Measurements from ENCODE around the gene LAMA3.

Gene LAMA3

GRCh38 chr18:23757437-23757733, 68.1 kb downstream of the LAMA3 start:
- DNase-seq (ENCODE audit: low read depth in 2 of 2), result no peak
- TF ChIP-seq CTCF (IDR thresholded peaks at IDR 0.05; ENCODE audit: low read depth, low read length), result no peak
- H3K4me3 ChIP-seq (replicated peaks in 1 of 2; ENCODE audit: low read depth in 2 of 2, low read length in 2 of 2), result no peak overlapping the region

GRCh38 chr18:23758281-23758680, 69.0 kb downstream of the LAMA3 start:
- no peak for DNase-seq (ENCODE audit: low read depth in 2 of 2)
- no peak for TF ChIP-seq CTCF (IDR thresholded peaks at IDR 0.05; ENCODE audit: low read depth, low read length)
- no peak overlapping the region for H3K4me3 ChIP-seq (replicated peaks in 1 of 2; ENCODE audit: low read depth in 2 of 2, low read length in 2 of 2)

GRCh38 chr18:23761941-23762340, 72.7 kb downstream of the LAMA3 start:
- H3K4me3 ChIP-seq (replicated peaks in 1 of 2; ENCODE audit: low read depth in 2 of 2, low read length in 2 of 2), result no peak overlapping the region
- DNase-seq (ENCODE audit: low read depth in 2 of 2), result no peak
- TF ChIP-seq CTCF (IDR thresholded peaks at IDR 0.05; ENCODE audit: low read depth, low read length), result no peak

- no peak for DNase-seq (ENCODE audit: low read depth in 2 of 2)
- no peak overlapping the region for H3K4me3 ChIP-seq (replicated peaks in 1 of 2; ENCODE audit: low read depth in 2 of 2, low read length in 2 of 2)
- no peak for TF ChIP-seq CTCF (IDR thresholded peaks at IDR 0.05; ENCODE audit: low read depth, low read length)
Observed at GRCh38 chr18:23763343-23763742, 74.1 kb downstream of the LAMA3 start.

GRCh38 chr18:23765931-23766330, 76.7 kb downstream of the LAMA3 start:
- no peak overlapping the region for H3K4me3 ChIP-seq (replicated peaks in 1 of 2; ENCODE audit: low read depth in 2 of 2, low read length in 2 of 2)
- no peak for TF ChIP-seq CTCF (IDR thresholded peaks at IDR 0.05; ENCODE audit: low read depth, low read length)
- DNase-seq (ENCODE audit: low read depth in 2 of 2), result peak; percentile 6 to 55

- H3K4me3 ChIP-seq (replicated peaks in 1 of 2; ENCODE audit: low read depth in 2 of 2, low read length in 2 of 2), result no peak overlapping the region
- TF ChIP-seq CTCF (IDR thresholded peaks at IDR 0.05; ENCODE audit: low read depth, low read length), result no peak
- DNase-seq (ENCODE audit: low read depth in 2 of 2), result no peak
Observed at GRCh38 chr18:23772327-23773024, 83.2 kb downstream of the LAMA3 start.

- DNase-seq (ENCODE audit: low read depth in 2 of 2), result no peak
- TF ChIP-seq CTCF (IDR thresholded peaks at IDR 0.05; ENCODE audit: low read depth, low read length), result no peak
- H3K4me3 ChIP-seq (replicated peaks in 1 of 2; ENCODE audit: low read depth in 2 of 2, low read length in 2 of 2), result no peak overlapping the region
Observed at GRCh38 chr18:23776306-23776705, 87.1 kb downstream of the LAMA3 start.
